SK-N-SH (cell line): Measurements from ENCODE around the gene TPD52L2. TPM values are rescaled to one million over a fixed set of nuclear protein-coding genes. Genes with fewer than 3 reads are reported as not detected.

Experiments
- CTCF ChIA-PET: fragments of 300-600, 350-600 bp; formaldehyde crosslinking; extraction: SDS; loops from one replicate; lab custom pipeline; 2021; lab: Yijun Ruan, JAX
- POLR2A ChIA-PET: fragments of 350-600 bp; sonication (Branson Sonifier 250); formaldehyde crosslinking; extraction: SDS; loops from one replicate; lab custom pipeline; 2020; ENCODE audit warnings: antibody characterized with exemption, inconsistent platforms; lab: Yijun Ruan, JAX
- DNase-seq: peaks from one replicate; pipeline ENCODE4 v3.0.0; 2012
- H2AFZ ChIP-seq: fragments of 200-600 bp; sonication (generic); 2 replicates; pipeline ENCODE4 v1.8.1; 2016; ENCODE audit warnings: antibody characterized with exemption, mild to moderate bottlenecking, low read depth
- H3F3A ChIP-seq: fragments of 200-600 bp; sonication (generic); replicated peaks from 2 replicates; pipeline ENCODE3; 2016; ENCODE audit warnings: antibody characterized with exemption, mild to moderate bottlenecking; ENCODE audit not compliant: insufficient read depth
- H3K27ac ChIP-seq, 2 experiments: fragments of 200-500 bp in 1 of 2; fragments of 200-600 bp in 1 of 2; sonication (Bioruptor generic) in 1 of 2; sonication (generic), shearing (Covaris generic) in 1 of 2; 2 replicates each; pipeline versions ENCODE4 v1.5.1 to v1.6.1; 2014 to 2016; ENCODE audit warnings: low read depth in 2 of 2, inconsistent platforms in 1 of 2, low read length in 1 of 2, mild to moderate bottlenecking in 1 of 2, mixed read lengths in 1 of 2
- H3K27me3 ChIP-seq: fragments of 200-600 bp; sonication (generic), shearing (Covaris generic); 2 replicates; pipeline ENCODE4 v1.6.1; 2016; ENCODE audit warnings: mixed run types; ENCODE audit not compliant: insufficient read depth
- H3K36me3 ChIP-seq, 2 experiments: fragments of 200-500 bp in 1 of 2; fragments of 200-600 bp in 1 of 2; sonication (Bioruptor generic) in 1 of 2; sonication (generic) in 1 of 2; replicated peaks in 1 of 2; 2 replicates each; pipeline versions ENCODE3 to v1.5.1; 2014 to 2016; ENCODE audit warnings: low read length in 1 of 2, mild to moderate bottlenecking in 1 of 2; ENCODE audit not compliant: insufficient read depth in 2 of 2, control insufficient read depth in 1 of 2
- H3K4me1 ChIP-seq, 2 experiments: fragments of 200-500 bp in 1 of 2; fragments of 200-600 bp in 1 of 2; sonication (Bioruptor generic) in 1 of 2; sonication (generic), shearing (Covaris generic) in 1 of 2; 2 replicates each; pipeline versions ENCODE4 v1.5.1 to v1.6.1; 2014 to 2016; ENCODE audit warnings: low read depth in 1 of 2, low read length in 1 of 2, mixed run types in 1 of 2; ENCODE audit not compliant: insufficient read depth in 2 of 2, control insufficient read depth in 1 of 2
- H3K4me2 ChIP-seq: fragments of 200-600 bp; sonication (generic), shearing (Covaris generic); 2 replicates; pipeline ENCODE4 v1.6.1; 2017; ENCODE audit warnings: mixed run types
- H3K4me3 ChIP-seq, 2 experiments: fragments of 200-500 bp in 1 of 2; fragments of 200-600 bp in 1 of 2; sonication (Bioruptor generic) in 1 of 2; sonication (generic), shearing (Covaris generic) in 1 of 2; 2 replicates each; pipeline versions ENCODE4 v1.5.1 to v1.8.1; 2014 to 2016; ENCODE audit warnings: low read depth in 2 of 2, inconsistent platforms in 1 of 2, low read length in 1 of 2, mild to moderate bottlenecking in 1 of 2, mixed read lengths in 1 of 2, moderate library complexity in 1 of 2
- H3K79me2 ChIP-seq: fragments of 200-600 bp; sonication (generic); 2 replicates; pipeline ENCODE4 v1.8.1; 2017; ENCODE audit warnings: mild to moderate bottlenecking; ENCODE audit not compliant: insufficient read depth
- H3K9ac ChIP-seq: fragments of 200-600 bp; sonication (generic); 2 replicates; pipeline ENCODE4 v1.6.1; 2017; ENCODE audit warnings: mixed run types
- H3K9me2 ChIP-seq: fragments of 200-600 bp; sonication (generic); 2 replicates; pipeline ENCODE4 v1.6.1; 2017; ENCODE audit warnings: mixed run types
- H3K9me3 ChIP-seq: fragments of 200-600 bp; sonication (generic); 2 replicates; pipeline ENCODE4 v1.6.1; 2017; ENCODE audit warnings: mixed run types, mild to moderate bottlenecking, moderate library complexity
- H4K20me1 ChIP-seq: fragments of 200-600 bp; sonication (generic); 2 replicates; pipeline ENCODE4 v1.6.1; 2017; ENCODE audit warnings: mild to moderate bottlenecking, mixed run types; ENCODE audit not compliant: insufficient read depth
- CTCF ChIP-seq: fragments of 200-600 bp; sonication (generic); IDR thresholded peaks from 2 replicates; pipeline ENCODE4 v1.6.1; 2017; ENCODE audit warnings: antibody characterized with exemption, mild to moderate bottlenecking, moderate library complexity
- ELF1 ChIP-seq: IDR thresholded peaks from 2 replicates; pipeline ENCODE4 v1.4.0; 2012
- EZH2phosphoT487 ChIP-seq: fragments of 200-600 bp; sonication (generic); IDR thresholded peaks from 2 replicates; pipeline ENCODE4 v1.6.1; 2017; ENCODE audit warnings: low read depth, mixed run types, mild to moderate bottlenecking, antibody characterized with exemption, moderate library complexity, borderline replicate concordance
- JUND ChIP-seq: IDR thresholded peaks from 2 replicates; pipeline ENCODE4 v1.4.0; 2012
- MAX ChIP-seq: IDR thresholded peaks from 2 replicates; pipeline ENCODE4 v1.4.0; 2012; ENCODE audit warnings: low read depth
- MEF2A ChIP-seq: IDR thresholded peaks from 2 replicates; pipeline ENCODE4 v1.4.0; 2012; ENCODE audit warnings: low read depth, borderline replicate concordance
- NRF1 ChIP-seq: IDR thresholded peaks from 2 replicates; pipeline ENCODE4 v1.6.1; 2012; ENCODE audit warnings: low read depth, mild to moderate bottlenecking, low read length
- RCOR1 ChIP-seq: fragments of 150-350 bp; IDR thresholded peaks from 2 replicates; pipeline ENCODE4 v1.6.1; 2017; ENCODE audit warnings: antibody characterized with exemption, low read length
- RXRA ChIP-seq: IDR thresholded peaks from 2 replicates; pipeline ENCODE4 v1.4.0; 2012; ENCODE audit warnings: low read depth, mild to moderate bottlenecking, borderline replicate concordance
- SIN3A ChIP-seq: IDR thresholded peaks from 2 replicates; pipeline ENCODE4 v1.6.1; 2012; ENCODE audit warnings: low read depth, mild to moderate bottlenecking, low read length, moderate library complexity, borderline replicate concordance
- TEAD4 ChIP-seq: IDR thresholded peaks from 2 replicates; pipeline ENCODE4 v1.4.0; 2012; ENCODE audit warnings: mild to moderate bottlenecking, borderline replicate concordance; ENCODE audit not compliant: insufficient read depth
- USF1 ChIP-seq: IDR thresholded peaks from 2 replicates; pipeline ENCODE4 v1.4.0; 2012; ENCODE audit warnings: low read depth, borderline replicate concordance
- USF2 ChIP-seq: fragments of 150-350 bp; IDR thresholded peaks from 2 replicates; pipeline ENCODE4 v1.6.1; 2017; ENCODE audit warnings: antibody characterized with exemption, low read length, low read depth, borderline replicate concordance
- YY1 ChIP-seq: IDR thresholded peaks from 2 replicates; pipeline ENCODE4 v1.4.0; 2012; ENCODE audit warnings: low read depth, mild to moderate bottlenecking
- WGBS: methylation state at CpG from one replicate; pipeline ENCODE4 v1.1.6; 2017; ENCODE audit warnings: low lambda C conversion rate; 5-methylcytosine and 5-hydroxymethylcytosine counted together
- polyA plus RNA-seq, 3 experiments: library from polyadenylated mRNA; depleted of rRNA; stranded (reverse); fragments of >200 nt; gene quantifications; 2 replicates each; pipeline ENCODE4 v1.2.3, GENCODE V29; 2012

TPD52L2 gene
- polyA plus RNA-seq, 1 of the 3 experiments (the other 2 are of a cell fraction), result 137 TPM

- H3K27me3 ChIP-seq, result no peaks in the 10 kb centered on the region
- CTCF ChIA-PET, result no interaction called here
- peaks cover 77% of the 10 kb centered on the region for H3K79me2 ChIP-seq
- 94% methylated on average over 6 of the region's 6 CpGs for WGBS
- H3F3A ChIP-seq, result peaks cover 12% of the 10 kb centered on the region
- POLR2A ChIA-PET, result no interaction called here
- H3K4me2 ChIP-seq, result no peak overlapping the region
- H3K27ac ChIP-seq, result no peak overlapping the region
- H3K4me3 ChIP-seq, result no peak overlapping the region
- H3K9me2 ChIP-seq, result no peaks in the 10 kb centered on the region
- H4K20me1 ChIP-seq, result peaks cover 75% of the 10 kb centered on the region
- TF ChIP-seq EZH2phosphoT487 (no peak), YY1 (no peak), ELF1 (no peak), JUND (no peak), RCOR1 (no peak), MAX (no peak), USF2 (no peak), MEF2A (no peak), TEAD4 (no peak), USF1 (no peak), SIN3A (no peak), NRF1 (no peak), RXRA (no peak), CTCF (no peak)
- H3K4me1 ChIP-seq, result peaks cover 7 to 15% of the 10 kb centered on the region in 2 experiments; a peak in 3 of 4 replicates
- H3K9ac ChIP-seq, result no peak overlapping the region
- no peaks in the 10 kb centered on the region for H3K9me3 ChIP-seq
- no peak for DNase-seq
- no peaks in the 10 kb centered on the region for H3K36me3 ChIP-seq
- H2AFZ ChIP-seq, result no peak overlapping the region
These were observed 33.0 kb downstream of the TPD52L2 start for GRCh38 chr20:63897978-63898561.
